GM21526 (cell line): Measurements from ENCODE around the gene SORCS2.

ENCODE experiments used
- ATAC-seq: cut with Tn5 transposase; IDR thresholded peaks from one replicate; pipeline ENCODE4 v1.9.1; 2021; ENCODE audit warnings: moderate library complexity; ENCODE audit not compliant: unreplicated experiment, low FRiP score

Gene SORCS2

DNA sequence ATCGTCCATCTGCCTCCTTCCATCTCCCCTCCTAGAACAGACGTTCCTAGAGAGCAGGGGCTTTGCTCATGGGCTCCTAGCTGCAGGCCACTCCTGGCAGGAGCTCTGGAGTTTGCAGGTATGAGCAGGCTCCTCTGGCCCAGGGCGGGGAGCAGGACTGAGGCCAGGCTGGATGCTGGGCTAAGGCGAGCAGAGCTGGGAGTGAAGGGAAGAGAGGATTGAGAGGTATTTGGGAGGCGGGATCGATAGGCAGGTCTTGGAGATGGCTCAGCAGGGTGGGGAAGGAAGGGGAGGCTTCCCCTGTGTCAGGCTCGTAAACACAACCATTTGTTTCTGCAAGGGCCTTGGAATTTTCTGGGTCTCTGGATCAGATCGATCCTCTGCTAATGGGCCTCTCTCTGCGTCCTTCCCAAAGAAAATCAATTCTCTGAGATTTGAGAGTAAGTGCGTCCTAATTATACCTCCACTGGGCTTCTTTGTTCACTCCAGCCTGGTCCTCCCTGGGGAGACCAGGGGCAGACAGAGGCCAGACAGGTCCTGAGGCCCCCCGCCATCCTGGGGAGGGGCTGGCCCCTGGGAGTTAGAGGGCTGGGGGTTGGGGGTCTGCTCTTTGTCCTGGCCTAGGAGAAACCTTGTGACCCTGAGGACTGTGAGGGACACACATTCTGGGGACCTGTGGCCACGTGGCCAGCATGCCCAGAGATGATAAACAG, 337.2 kb downstream of the SORCS2 start:
- ATAC-seq = no peak

DNA sequence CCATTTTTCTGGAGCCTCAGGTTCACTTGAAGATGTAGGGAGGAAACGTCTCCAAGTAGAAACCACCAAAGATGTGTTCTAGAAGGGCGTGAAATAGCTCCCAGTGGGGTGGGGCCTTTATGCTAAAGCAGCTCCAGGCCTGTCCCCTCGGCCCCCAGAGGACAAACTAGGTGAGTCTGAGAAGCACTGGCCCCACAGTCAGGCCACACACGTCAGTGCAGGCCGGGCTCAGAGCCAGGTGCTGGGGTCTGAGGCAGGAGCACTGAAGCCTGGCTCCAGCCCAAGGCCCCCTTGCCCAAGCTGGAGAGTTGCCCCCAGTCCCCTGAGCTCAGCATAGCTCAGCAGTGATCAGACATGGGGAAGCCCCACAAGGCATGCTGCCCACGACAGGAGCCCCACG, 337.7 kb downstream of the SORCS2 start:
- ATAC-seq = no peak

DNA sequence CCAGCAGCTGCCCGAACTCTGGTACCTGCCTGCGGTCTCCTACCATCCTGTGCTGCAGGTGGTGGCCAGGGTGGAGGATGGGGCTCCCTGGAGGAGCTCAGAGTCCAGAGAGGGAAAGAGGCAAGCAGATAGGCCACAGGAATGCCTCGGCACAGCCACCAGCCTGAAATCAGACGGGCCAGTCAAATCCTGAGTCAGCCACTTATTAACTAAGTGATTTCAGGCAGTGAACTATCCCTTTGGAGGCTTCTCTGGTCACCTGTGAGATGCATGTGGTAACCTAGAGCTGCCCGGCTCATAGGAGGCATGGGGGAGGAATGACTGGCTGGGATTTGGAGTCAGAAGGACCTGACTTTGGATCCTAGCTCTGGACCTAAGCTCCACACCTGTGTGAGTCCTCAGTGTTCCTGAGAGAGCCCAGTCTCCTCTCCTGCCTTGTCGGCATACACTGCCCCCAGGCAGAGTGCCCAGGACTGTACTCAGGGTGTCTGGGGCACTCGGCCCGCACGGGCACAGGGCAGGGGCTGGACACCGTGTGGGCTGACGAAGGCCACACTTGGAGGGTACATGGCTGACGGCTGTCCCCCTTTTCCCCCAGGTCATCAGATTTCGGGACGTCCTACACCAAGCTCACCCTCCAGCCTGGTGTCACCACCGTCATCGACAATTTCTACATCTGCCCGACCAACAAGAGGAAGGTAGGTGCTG, 338.7 kb downstream of the SORCS2 start:
- ATAC-seq = no peak

DNA sequence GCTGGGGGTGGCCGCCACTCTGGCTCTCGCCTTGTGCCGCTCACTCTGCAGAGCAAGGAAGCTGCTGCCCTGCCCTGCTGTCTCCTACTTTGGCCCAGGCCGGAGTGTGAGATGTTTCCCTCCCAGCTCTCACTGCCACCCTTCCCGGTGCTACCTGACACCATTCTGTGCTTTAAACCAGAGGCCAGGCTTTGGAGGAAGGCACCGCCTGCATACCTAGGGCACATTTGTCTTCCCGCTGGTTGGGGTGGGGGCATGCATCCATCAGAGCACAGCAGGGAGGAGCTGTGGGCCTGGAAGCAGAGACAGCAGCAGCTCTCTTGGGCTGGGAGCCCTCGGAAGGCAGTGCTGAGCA, 339.3 kb downstream of the SORCS2 start:
- no peak for ATAC-seq

DNA sequence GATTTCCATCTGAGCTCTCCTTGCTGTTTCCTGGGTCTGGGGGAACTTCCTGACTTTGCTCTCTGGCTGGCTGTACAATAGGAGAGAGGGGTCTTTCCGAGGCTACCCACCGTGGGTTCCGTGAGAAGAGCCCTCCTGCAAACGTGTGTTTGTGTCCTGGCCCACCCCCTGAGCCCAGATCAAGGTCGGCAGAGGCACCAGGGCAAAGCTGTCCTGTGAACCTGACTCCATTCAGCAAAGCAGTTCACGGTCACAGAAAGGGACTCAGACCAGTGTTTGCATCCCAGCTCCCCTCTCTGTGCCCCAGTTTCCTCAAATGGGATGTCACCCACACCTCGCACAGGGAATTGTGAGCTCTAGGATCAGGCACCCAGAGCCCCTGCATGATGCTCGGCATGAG, 339.7 kb downstream of the SORCS2 start:
- no peak for ATAC-seq

DNA sequence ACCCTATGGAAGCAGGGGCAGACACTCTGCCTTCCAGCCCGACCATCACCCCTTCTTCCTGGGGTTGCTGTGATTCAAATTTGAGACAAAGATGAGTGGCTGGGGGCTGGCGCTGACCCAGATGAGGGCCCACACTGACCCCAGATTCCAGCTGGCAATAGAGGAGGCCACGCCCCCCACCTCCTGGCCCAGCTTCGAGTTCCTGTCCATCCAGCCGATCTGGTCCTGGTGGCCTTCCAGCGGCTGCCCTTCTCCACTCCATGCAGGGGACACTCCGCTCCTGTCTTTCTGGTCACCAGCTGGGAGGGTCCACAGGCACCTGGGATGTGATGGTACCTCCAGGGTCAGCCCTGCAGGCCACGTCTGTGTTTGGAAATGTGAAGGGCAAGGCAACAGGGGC, 340.9 kb downstream of the SORCS2 start:
- ATAC-seq = no peak

DNA sequence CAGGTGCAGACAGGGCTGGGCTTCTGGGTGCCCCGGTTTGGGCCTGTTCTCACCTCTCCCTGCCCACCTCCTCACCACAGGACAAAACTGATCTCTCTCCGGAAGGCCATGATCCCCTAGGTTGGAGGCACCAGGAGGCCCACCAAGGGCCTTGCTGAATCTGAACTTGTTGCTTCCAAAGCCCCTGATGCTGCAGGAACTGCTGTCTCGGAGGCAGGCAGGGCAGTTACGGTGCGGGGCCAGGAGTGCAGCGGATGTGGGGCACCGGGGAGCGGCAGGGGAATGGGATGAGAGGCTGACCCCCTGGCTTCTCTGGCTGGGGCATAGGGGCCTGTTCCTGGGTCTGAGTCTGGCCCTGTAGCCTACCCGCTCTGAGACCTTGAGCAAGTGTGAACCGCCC, 342.8 kb downstream of the SORCS2 start:
- ATAC-seq = no peak

DNA sequence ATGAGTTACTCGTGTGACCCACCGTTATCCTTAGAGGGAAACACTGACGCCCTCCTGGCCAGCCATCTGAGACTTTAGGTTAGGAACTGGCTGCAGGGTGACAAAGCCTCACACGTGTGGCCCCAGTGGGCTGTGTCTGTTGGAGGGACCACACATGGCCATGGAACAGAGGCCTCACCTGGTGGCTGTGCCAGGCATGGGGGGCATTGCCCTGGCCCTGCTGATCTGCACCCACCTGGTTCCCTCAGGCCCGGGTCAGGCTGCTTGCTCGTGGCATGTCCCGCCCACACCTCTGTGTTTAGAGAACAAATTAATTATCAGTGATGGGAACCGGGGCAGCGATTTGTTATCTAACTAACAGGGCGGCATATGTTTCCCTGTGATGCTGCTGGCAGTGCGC, 343.3 kb downstream of the SORCS2 start:
- ATAC-seq = no peak

DNA sequence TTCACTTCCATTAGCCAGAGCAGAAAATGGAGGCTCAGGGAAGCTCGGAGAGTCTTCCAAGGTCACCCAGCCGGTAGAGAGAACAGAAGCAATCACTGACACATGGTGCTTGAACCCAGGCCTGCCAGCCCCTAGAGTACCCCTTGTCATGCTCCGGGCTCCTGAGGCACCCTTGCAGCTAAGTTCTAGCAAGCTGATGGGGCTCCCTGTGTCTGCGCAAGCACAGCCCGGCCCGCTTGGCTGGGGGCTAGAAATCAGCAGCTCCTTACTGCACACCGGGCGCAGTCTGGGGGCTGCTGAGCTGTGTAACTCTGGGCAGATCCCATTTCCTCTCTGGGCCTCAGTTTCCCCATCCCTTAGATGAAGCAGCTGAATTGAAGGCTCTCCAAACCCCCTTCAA, 344.5 kb downstream of the SORCS2 start:
- no peak for ATAC-seq

DNA sequence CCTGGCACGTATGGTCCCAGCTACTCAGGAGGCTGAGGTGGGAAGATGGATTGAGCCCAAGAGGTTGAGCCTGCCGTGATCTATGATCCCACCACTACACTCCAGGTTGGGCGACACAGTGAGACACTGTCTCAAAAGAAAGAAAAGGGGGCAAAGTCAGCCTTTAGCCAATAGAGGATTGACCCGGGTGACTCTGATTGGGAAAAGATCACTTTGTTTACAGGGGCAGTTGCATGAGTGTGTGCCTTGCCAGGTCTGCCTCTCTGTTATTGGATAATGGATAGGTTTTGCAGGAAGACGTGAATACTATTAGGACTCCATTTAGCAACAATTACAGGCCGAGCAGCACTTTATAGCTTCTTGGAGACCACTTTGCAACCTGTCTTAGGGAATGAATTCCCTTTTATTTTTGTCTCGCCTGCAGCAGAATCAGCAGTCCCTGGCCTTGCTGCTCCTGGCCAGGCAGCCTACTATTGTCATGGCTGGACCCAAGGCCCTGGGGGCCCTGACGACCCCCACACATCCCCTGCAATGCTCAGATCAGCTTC, 345.6 kb downstream of the SORCS2 start:
- ATAC-seq = no peak

DNA sequence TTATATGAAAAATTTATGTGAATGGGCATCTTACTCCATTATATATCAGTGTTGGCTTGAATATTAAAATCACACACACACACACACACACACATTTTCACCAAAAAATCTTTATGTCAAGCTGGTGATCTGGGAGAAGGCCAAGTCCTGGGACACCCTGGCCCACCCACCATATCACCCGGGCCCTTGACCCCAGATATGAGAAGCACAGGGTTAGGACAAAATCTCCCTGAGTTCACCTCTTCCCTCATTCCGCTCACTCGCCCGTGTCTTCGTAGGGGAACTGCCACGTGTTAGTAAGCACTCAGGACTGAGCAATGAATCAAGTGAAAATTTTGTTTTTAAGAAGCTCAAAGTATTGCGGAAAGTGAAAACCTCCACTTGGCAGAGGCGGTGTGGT, 346.2 kb downstream of the SORCS2 start:
- no peak for ATAC-seq

DNA sequence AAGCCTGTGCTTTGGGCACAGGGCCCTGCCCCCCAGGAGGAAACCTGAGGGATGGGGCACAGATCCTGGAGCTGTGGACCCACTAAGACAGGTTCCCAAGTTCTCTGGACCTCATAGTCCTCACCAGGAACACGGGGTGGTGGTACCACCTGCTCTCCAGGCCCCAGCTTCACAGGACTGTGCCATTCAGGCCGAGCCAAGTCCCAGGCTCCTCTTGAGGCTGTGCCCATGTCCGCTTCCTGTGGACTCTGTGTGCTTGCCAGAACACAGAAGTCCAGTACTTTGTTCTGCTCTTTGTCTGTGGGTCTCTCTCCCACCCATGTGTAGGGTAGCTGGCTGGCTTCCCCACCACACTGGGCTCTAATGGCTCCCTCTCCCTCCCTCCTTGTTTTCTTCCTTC, 346.8 kb downstream of the SORCS2 start:
- ATAC-seq = no peak

DNA sequence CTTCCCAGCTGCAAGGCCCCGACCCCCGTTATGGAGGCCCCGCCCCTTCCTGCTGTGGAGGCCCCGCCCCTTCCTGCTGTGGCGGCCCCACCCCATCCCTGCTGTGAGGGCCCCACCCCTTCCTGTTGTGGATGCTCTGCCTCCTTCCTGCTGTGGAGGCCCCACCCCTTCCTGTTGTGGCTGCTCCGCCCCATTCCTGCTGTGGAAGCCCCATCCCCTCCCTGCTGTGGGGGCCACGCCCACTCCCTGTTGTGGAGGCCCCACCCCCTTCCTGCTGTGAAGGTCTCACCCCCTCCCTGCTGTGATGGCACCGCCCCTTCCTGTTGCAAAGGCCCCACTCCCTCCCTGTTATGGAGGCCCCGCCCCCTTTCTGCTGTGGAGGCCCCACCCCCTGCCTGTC, 347.3 kb downstream of the SORCS2 start:
- ATAC-seq = no peak

DNA sequence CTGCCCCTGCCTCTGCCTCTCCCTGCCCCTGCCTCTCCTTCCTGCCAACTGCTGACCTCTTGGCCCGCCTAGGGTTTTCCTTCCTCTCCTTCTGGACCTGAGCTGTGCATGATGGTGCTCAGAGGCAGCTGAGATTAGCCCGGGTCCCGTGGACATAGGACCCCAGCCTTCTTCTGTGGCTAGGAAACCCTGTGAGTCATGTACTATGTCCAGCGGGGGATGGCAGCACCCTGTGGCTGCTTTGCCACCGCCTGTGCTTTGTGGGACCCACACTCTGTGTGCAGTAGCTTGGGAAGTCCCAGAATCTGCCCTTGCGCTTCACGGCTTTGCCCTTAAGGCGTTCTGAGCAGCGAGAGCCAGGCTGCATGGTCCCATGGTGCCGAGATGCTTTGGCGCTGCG, 347.9 kb downstream of the SORCS2 start:
- ATAC-seq = no peak

DNA sequence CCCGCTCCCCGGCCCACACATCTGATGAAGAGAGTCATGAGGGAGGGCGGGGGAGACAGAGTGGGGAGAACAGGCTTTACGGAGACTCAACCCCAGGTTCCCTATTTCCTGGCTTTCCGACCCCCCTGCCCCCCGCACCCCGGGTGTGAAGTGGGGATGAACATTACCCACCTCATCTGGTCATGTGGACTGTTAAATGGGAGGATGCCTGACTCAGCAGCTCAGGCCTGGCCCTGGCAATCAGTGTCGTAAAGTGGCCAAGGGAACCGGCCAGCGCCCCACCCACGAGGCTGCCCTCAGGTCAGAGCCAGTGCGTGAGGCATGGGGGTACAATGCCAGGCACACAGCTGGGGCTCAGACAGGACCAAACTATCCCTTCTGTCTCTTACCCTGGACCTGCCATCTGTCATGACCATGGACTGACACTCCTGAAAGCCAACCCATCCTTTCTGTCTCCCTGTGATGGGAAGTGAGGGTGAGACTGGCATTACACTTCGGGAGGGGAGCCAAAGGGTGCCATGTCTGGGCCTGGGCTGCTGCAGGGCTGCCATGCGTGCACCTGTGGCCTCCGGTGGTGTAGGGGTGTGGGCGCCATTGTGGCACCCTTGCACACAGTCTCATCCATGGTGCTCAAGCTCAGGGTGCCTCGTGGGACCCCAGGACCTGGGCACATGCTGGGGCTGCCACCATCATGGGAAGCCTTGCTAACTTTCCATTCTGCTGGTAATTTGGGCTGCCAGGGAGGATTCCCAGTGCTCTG, 348.5 kb downstream of the SORCS2 start:
- no peak for ATAC-seq

DNA sequence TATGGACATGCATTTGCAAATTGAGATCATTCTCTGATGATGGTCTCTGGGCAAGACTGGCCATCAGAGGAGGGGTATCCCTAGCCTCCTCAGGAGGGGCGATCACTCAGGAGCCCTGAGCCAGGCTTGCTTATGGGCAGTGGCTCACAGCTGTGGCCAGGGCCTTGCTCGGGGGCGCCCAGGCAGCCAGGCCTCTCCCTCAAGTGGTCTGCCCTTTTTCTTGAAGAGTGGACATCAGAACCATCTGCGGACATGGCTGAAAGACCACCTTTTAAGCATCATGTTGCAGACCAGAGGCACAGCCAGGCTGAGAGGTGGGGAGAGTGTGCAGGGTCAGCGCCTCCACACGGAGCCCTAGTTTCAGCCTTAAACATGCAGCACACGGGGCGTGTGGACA, 349.1 kb downstream of the SORCS2 start:
- ATAC-seq = no peak

DNA sequence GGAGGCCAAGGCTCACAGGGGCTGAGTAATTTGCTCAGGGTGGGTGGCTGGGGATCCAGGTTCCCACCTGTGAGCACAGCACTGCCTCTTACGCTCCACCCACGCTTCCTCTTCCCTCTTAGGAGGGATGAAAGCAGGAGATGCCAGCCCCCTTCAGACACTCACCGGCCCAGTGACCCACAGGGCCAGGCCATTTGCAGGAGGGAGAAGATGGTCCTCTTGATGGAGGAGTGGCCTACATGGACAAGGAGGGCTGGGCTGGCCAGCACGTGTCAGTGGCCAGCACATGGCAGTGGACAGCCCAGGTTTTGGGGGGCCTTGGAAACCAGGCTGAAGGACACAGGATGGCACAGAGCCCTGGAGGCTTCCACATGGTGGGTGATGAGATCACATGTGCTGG, 350.4 kb downstream of the SORCS2 start:
- ATAC-seq = no peak

DNA sequence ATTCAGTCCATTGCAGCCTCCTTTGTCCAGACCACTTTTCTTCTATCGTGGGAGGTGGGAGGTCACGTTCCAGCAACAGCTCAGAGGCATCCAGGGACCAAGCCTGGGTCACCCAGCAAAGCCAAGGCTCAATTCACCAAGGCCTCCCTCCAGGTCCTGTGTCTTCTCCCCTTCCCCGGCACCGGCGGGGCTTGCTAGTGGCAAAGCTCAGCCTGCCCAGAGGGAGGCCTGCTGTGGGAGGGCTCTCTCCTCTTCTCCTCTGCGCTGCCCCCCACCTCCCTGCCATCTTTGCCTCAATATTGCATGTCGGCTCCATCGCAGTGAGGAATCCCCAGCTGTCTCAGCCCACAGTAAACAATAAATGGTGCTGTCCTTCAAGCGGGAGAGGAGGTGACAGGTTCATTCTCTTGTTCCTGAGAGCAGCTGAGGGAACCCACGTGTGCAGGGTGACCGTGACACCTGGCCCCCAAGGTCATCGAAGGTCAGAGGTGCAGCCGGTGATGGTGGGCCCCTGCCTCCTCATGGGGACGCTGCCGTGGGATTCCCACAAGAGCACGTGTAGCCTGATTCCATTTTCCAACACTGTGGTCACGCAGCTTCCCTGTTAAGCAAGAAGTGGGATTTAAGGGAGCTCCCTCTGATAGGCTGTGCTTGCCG, 353.9 kb downstream of the SORCS2 start:
- no peak for ATAC-seq

DNA sequence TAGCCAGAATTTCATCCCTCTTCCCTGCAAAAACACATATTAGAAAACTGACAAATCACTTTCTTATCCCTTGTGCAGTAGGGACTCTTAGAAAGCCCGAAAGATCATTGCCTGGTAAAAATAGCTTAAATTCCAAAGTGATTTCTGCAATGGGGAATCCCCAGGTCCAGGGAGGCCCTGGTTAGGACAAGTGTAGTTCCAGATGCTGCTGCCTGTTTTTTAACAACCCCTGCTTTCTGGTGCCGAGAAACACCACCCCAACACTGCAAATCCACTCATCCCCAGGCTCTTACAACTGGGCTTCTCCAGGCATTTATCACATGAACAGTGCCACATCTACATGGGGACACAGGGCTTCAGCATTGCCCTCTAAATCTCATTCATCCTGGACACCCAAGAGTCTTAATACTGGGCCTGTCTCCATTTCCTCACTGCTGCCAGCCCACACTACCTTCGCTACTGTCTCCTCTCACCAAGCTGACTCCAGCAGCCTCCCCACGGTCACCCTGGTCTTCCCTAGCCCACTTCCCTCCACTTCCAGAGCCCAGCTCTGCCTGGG, 354.6 kb downstream of the SORCS2 start:
- ATAC-seq = no peak

DNA sequence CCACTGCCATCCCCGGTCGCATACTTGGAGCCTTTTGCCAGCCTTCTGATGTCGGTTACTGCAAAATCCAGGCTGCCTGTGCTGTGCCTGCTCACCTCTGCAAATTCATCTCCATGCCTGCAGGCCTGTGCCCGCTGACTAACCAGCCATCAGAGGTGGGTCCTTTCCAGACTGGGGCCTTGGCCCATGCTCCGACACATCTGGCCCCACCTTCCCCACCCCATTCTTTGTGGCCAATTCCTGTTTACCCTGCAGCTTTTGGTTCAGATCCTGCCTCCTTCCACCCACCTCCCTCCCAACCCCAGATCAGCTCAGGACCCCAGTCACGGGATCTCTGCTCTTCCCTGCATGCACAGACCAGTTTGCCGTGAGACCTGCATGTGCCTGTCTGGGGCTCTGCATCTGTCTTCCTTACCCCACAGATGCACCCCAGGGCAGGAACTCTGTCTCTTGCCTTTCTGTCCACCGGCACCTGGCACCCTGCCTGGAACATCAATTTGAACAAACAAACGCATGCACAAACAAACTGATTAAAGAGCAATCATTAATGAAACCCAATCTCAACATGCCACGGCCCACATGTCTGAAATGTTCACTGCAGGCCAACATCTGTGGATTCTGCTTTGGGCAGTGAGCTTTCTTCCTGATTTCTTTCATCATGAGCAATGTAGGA, 355.2 kb downstream of the SORCS2 start:
- ATAC-seq = no peak
